Stimulated activated CD8-positive, alpha-beta memory T cell treated with anti-CD3 and anti-CD28 coated beads, Interleukin-7, amount 100 ng/mL, for 24 hours (primary cell): ENCODE results near the gene LY6G6D.
"Not testable (repeated sequence)": the region's sequence is repeated elsewhere in the genome, so short reads cannot be mapped to it uniquely, and the experiment has no call there.

Source experiments
- DNase-seq: peaks from one replicate; pipeline ENCODE4 v3.0.0-alpha.2; 2020; ENCODE audit warnings: low read depth

Gene LY6G6D

DNA sequence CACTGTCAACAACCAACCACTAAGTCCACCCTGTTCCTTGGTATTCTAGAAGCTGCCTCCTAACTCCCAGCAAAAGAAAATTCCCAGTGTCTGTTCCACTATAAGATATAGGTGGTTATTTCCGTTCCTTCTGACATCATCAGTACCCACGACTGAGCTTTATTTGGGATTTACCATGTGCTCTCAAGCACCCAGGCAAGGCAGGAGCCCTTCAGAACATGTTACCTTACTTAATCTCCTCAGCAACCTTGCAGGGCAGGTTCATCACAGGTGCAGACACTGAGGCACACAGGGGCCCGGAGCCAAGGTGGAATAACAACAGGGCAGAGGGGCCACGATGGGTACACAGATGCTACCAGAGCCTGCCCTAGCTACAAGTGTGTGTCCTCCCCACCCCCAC is 22.8 kb upstream of the LY6G6D start:
- DNase-seq, result no peak

DNA sequence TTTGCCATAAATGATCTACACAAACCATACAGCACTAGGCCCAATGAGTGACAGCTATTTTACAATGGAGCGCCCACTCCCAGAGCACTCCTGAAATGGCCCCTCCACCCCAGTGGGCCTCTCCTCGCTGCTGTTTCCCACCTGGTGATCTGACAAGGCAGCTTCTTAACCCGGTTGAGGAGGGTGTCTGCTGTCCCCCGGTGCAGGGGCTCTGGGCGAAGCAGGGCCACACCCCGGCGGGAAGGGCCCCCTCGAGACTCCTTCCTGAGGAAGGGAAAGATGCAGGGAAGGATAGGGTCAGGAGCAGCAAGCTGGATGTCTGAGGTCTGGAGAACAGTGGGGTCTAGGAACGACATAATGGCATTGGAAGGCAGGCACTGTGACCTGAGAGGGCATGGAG is 22.3 kb upstream of the LY6G6D start:
- no peak for DNase-seq

DNA sequence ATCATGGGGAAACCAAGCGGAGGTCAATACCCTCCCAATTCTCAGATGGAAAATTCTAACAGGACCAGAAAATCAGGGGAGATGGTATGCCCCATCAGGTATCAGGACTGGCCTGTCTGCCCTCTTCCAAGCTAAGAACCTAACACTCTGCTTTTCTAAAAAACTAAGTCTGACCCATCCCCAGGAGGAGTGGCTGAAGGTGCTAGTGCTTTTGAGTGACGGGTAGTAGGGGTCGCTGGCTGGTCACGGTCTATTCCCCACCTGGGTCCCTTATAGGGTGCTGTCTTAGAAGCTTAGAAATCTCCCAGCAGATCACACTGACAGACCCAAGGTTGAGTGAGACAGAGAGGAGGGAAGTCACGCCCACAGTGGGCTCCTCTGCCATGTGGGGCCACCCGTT is 21.6 kb upstream of the LY6G6D start:
- no peak for DNase-seq

DNA sequence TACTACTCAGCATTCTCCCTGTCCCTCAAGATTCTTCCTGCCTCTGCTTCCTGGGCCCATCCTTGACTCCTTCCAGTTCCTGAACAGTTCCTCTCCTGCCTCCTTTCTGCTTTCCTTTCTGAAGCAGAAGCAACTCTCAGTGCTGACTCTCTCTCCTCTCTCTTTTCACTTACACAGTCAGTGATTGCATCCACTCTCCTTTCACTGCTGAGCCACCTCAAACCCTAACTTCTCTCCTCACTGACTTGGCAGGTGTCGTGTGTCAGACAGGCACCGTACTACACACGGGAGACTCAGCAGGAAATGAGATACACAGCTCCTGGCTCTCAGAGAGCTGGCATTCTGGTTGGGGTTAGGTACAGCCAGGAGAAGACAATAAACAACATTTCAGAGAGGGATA is 17.6 kb upstream of the LY6G6D start:
- DNase-seq, result no peak

DNA sequence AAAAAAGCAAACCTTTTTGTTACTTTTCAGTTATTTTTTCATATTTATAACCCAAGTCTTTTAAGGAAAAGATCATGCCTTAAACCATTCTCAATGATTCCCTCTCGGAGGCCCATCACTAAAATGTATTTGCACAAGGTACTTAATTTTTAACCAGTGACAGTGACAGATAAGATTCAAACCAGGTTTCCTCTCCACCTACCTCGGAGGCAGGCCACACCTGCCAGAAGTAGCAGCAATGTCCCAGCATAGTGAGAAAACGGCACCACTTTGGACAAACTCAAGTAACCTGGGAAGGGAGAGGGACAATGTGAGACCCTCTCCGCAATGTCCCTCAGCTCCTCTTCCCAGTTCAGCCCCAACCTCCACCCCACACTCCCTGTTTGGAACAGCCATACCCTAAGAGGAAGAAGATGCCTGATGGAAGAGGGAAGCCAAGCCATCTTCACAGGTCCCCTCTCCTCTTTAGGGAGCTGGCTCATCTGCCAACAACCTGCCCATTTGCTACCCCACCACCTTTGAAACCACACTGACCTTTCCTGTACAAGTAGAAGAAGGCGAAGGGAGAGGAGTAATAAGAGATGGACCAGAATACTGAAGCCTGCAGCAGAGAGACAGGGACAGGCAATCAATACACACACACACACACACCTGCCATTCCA is 14.3 kb upstream of the LY6G6D start:
- no peak for DNase-seq

DNA sequence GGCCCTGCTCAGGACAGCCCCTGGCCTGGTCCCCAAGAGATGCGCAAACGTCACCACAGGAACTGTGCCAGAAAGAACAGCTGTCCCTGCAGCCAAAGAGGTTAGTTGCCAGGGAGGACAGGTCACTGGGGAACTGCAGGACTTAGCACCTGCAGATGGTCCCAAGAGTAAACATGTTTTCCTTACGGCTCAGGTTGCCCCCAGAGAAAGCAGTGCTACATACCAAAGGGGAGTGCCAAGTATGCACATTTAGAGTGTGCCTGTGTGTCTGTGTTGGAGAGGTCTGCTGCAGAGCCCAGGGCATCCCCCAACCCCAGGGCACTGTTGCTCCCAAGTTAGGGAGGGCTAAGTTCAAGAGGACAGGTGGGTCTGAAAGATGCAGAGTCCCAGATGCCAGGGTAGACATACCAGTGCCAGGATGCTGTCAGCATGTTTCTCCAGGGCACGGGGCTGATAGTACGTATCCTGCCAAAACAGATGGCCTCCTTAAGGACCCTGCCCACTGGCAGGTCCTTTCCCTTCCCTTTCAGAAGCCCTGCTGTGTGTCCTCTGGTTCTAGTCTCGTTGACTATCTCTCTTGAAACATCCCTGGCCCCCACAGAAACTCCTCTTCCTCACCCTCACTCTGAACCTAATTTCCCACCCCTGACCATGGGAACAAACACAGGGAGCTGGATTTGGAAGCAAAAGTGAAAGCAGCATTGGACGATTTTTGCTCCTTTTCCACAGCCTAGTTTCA is 13.3 kb upstream of the LY6G6D start:
- DNase-seq, result no peak

DNA sequence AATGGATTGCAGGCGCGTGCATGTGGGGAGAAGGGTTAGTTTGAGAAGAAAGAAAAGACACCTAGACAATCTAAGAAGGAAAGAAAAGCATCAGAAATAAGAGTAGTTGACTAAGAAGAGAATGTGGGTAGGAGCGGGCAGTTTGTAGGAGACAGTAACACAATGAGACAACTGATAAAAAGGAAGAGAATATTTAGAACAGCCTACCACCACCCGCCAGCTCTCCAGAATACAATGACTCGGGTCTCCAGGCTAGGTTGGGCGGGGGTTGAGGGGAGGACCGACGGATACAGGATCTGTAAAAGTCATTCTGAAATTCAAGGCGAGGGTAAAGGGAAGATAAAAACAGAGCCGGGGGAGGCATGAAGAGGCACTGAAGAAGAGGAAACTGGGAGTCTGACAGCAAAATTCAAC is 12.7 kb upstream of the LY6G6D start:
- no peak for DNase-seq

DNA sequence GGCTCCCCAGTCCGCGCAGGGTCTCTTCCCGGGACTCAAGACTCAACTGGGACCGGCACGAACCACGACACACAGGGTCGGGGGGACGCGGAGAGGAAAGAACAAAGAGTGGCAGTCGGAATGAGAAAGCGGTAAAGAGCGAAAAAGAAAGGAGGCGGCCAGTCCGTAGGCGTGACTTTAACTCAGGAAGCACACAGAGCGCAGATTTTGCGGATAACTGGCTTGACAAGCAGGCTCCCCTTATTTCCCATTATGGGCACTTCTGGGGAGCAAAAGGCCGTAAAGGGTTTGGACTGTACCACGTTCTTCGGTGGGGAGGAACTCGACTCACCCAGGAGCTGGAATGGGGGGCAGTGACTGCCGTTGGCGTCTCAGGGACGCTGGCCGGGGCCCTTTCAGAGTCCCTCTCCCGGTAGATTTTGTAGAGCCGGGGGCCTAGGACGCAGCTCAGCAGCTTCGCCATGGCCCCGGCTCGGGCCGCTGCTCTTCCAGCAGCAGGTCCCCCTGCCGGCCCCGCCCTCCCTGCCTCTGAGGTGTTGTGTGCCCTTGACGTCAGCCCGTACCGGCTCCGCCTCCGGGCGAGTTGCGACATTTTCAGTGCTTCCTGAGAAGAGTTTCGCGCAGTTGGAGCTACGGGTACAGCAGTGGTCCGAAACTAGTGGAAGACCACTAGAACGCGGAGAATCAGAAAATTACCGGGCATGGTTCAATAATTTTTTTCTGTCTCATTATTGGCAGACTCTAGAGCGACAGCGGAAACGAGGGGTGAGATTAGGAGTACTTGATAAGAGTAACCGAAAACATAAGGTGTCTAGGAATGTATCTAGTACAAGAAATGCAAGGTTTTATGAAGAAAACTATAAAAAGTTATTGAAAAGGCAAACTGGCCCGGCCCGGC is 12.1 kb upstream of the LY6G6D start, which contains the start of gene ABHD16A:
Gene ABHD16A (minus strand): TSS at position 506 of the 898 bp plus-strand sequence. CDS start 43 bp downstream, at position 463.
- DNase-seq, result peak; percentile 96

DNA sequence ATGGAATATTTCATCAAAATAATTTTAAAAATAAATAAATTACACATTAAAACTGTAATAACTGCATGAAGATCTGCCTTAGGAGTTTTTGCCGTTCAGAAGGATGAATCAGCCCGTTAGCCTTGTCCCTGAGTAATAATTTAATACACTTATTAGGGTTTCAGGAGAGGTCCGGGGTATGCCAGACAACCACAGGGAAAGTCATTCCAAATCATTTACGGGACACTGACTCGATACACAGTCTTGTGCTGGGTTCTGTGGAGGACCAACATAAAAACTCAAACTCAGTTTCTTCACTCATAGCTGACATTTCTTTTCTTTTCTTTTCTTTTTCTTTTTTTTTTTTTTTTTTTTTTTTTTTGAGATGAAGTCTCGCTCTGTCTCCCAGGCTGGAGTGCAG is 9.2 kb upstream of the LY6G6D start:
- DNase-seq, result no peak

DNA sequence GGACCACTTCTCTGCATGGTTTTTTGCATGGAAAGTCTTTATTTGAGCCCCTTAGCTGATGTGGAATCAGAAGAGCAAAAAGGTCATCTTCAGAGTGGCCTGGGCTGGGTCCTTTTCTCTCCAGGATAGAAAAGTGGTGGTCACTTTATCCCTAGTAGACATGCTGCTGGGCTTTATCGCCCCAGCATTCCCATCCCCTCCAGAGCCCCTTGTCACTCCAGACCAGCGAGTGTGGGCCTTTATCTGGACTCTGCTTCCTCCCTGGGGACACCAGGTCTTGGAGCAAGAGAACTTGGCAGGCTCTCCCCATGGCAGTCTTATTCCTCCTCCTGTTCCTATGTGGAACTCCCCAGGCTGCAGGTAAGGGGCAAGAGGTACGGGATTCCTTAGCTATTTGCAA is 8.5 kb upstream of the LY6G6D start, which contains the start of gene LY6G6F:
Gene LY6G6F (plus strand): TSS at position 268 of the 400 bp plus-strand sequence. CDS start 41 bp downstream, at position 309.
- DNase-seq, result no peak

DNA sequence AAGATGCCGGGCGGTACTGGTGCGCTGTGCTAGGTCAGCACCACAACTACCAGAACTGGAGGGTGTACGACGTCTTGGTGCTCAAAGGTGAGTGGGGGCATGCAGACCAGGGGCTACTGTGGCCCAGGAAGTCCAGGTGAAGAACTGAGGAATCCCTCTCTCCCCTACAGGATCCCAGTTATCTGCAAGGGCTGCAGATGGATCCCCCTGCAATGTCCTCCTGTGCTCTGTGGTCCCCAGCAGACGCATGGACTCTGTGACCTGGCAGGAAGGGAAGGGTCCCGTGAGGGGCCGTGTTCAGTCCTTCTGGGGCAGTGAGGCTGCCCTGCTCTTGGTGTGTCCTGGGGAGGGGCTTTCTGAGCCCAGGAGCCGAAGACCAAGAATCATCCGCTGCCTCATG is 7.4 kb upstream of the LY6G6D start:
- DNase-seq, result no peak

DNA sequence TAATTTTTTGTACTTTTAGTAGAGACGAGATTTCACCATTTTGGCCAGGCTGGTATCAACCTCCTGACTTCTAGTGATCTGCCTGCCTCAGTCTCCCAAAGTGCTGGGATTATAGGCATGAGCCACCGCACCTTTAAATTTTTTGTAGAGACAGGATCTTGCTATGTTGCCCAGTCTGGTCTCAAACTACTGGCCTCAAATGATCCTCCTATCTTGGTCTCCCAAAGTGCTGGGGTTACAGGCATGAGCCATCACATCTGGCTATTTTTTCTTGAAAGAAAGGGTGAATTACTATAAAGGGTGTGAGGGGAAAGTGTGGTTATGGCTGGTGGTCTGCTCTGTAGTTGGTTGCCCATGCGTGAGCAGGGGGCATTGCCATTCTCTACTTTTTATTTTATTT is 6.9 kb upstream of the LY6G6D start:
- DNase-seq, result no peak

DNA sequence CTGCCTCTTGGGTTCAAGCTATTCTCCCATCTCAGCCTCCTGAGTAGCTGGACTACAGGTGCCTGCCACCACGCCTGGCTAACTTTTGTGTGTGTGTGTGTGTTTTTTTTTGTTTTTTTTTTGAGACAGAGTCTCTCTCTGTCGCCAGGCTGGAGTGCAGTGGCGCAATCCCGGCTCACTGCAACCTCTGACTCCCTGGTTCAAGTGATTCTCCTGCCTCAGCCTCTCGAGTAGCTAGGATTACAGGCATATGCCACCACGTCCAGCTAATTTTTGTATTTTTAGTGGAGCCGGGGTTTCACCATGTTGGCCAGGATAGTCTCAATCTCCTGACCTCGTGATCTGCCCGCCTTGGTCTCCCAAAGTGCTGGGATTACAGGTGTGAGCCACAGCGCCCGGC is 6.0 kb upstream of the LY6G6D start:
- DNase-seq, result not testable (repeated sequence)

DNA sequence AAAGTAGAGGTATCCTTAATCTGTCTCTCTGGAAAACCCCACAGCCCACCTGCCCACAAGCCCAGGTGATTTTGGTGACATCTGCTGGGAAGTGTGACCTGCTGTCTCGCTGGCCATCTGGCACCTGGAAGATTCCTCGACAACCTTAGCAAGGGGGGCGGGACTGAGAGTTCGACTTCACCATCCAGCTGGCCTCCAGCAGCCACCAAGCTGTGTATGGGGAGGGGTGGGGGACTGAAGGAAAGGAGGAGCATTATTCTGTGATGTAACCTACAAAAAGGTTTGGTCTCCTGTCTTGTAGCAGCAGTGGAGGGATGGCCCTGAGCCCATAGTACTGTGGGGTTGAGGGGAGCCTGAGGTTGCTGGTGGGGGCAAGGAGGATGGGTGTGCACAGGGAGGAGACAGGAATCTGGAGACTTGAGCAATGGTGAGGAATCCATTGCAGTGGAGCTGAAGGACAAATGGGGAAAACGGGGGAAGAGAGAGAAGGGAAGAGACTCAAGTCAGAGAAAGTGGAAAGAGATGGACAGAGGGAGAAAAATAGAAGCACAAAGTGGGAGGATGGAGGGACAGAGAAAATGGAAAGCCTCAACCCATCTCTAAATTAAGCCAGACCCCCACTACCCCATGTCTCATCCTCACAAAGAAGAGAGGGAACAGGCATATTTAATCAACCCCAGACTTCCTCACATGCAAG is 4.5 kb upstream of the LY6G6D start:
- DNase-seq, result no peak

DNA sequence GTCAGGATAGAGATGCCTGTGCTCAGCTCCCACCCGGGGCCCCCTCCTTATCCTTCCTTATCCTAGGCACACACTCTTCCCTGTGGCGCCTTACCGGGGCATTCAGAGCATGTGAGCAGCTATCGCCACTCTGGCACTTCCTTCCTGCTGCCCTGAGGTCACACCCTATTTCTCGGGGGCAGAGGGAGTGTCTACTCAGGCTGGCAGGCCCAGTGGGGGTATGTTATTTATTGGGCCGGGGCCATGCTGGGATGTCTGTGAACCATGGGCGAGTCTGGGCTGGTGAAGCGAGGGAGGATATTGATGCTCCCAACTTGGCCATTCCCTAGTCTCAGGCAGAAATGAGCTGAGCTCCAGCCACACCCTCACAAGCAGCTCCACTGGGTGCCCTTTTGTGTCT is 3.9 kb upstream of the LY6G6D start:
- no peak for DNase-seq

DNA sequence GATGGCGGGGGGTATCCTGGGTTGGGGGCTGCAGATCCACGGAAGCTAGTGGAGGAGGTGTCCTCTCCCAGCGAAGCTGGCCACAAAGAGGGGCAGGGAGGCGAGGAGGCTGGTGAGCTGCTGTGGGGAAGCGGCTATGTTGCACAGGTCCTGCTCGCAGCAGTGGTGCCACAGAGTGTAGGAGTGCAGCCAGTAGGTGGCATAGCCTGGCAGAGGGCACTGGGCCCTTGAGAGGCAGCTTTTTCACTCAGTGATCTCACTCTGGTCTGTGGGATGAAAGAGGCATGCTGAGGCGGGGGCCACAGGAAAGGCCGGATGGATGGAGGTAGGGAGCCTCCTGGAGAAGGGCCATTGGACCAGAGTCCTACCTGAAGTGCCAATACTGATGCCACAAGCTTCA is 2.9 kb upstream of the LY6G6D start:
- DNase-seq, result no peak

DNA sequence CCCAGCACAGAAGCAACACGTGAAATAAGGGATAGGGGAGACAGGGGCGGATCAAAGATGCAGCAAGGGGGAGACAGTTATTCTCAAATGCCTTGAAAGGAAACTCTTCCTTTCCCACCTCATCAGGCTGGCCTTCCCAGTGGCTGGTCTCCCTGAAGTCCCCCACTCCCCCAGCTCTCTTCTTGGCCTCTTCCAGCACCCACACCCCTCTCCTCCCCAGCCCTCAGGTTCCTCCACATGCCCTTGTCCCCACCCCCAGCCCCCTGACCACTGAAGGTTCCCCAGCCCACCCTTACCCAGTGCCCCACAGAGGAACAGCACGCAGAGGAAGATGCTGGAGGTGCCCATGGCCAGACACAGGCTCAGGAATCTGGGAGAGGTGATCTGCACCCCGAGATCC is 1.7 kb upstream of the LY6G6D start:
- DNase-seq, result no peak

DNA sequence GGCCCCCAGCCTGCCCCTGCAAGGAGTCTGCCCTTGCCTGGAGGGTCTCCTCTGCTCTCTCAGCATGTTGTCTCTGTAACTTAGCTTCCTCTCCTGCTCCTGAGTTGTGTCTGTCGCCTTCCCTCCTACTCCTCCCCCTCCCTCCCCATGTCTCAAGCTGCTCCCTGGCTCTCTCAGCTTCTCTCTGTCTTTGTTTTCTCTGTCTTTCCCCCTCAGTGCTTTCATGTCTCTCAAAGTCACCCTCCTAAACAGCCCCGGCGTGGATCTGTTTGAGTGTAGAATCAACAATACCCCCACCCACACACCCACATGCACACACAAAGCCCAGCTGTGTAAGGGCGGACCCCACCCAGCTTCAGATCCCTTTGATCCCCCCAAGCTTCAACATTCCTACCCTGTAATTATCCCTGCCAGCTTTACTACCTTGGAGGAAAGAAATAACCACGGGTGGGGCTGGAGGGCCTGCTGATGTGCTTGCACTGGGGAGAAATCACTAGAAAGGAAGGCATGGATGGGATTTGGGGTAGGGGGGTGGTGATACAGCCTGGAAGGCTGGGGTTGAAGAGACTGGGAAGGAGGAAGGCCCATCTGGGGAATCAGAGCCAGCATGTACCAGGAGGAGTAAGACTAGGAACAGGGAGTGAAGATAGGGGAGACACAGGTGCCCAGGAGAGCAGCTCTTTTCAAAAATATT is 1.0 kb upstream of the LY6G6D start:
- no peak for DNase-seq

DNA sequence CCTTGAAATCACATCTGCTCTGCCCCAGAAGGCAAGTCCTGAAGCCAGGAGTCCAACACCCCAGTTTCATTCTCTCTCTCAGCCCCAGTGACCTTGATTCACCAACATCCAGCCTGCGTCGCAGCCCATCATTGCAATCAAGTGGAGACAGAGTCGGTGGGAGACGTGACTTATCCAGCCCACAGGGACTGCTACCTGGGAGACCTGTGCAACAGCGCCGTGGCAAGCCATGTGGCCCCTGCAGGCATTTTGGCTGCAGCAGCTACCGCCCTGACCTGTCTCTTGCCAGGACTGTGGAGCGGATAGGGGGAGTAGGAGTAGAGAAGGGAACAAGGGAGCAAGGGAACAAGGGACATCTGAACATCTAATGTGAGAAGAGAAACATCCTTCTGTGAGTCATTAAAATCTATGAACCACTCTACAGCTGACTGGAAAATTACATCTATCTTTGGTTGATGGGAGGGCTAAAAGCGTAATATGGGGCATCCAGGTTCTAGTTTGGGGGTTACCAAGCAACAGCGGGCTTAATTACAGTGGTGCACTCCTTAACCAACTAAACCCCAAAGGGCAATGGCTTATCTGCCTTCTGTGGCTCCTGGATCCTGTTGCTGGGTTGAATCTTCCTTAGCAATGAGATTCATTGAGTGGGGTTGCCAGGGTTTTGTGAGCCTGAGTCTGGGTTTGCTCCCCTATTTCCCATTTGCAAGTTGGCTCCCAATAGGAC is 2.5 kb downstream of the LY6G6D start:
- DNase-seq, result no peak

DNA sequence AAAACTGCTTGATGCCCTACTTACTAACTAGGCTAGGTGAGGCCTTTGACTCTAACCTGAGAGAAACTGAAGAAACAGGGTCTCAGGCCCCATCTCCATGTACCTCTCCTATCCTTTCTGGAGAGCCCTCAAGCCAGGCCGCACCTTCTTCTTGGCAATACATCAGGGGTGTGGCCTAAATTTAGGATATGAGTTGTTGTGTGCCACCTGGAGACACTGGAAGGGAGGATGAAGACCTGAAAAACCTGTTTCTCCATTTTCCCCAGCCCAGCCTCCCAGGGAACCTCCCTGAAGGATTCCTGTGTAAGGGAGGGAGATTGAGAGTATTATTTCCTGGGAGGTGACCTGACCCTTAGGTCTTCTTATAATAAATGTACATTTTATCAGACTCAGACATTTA is 3.1 kb downstream of the LY6G6D start:
- no peak for DNase-seq

DNA sequence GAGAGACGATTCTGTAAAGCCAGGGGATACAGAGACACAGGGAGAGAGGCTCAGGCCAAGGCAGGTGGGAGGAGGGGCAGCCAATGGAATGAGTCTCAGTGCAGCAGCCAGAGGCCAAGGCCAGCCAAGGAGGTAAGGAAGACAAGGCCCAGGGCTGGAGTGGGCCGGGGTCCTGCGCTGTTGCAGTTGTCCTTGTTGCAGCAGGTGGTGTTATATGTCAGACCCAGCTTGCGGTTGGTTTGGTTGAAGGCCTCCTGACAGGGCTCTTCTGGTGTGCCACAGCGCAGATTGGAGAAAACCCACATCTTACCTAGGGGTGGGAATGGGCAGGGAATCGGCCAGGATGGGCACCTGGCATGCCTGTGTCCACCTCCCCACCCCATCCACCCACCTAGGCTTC is 3.9 kb downstream of the LY6G6D start:
- DNase-seq, result no peak
